OCI-LY7 (cell line): Measurements from ENCODE around the gene ARFGEF3. TPM values are rescaled to one million over a fixed set of nuclear protein-coding genes. Genes with fewer than 3 reads are reported as not detected.

Experiments
- BruUV-seq: library from RNA; stranded (reverse); fragments of 400-500 nt; replicated peaks from 2 replicates; lab custom pipeline; 2021; lab: Mats Ljungman, UMichigan
- CTCF ChIA-PET: fragments of 300-600 bp; sonication (Branson Sonifier 250); formaldehyde crosslinking; loops from one replicate; lab custom pipeline; 2022; ENCODE audit warnings: antibody characterized with exemption; ENCODE audit not compliant: unreplicated experiment; lab: Charles Lee
- POLR2A ChIA-PET: fragments of 300-600 bp; sonication (Branson Sonifier 250); formaldehyde crosslinking; loops from one replicate; lab custom pipeline; 2022; ENCODE audit warnings: antibody characterized with exemption; lab: Charles Lee
- DNase-seq: peaks from one replicate; pipeline ENCODE4 v3.0.0-alpha.2; 2015; ENCODE audit warnings: low spot score
- H2AFZ ChIP-seq: fragments of 200-600 bp; sonication (generic), shearing (Covaris generic); 2 replicates; pipeline ENCODE4 v1.6.1; 2014; ENCODE audit warnings: mild to moderate bottlenecking, antibody characterized with exemption, low read length, moderate library complexity
- H3K27ac ChIP-seq: fragments of 200-600 bp; sonication (generic); 2 replicates; pipeline ENCODE4 v1.5.1; 2014; ENCODE audit warnings: mixed run types, low read depth, mild to moderate bottlenecking, moderate library complexity, low read length, inconsistent platforms; ENCODE audit not compliant: poor library complexity, severe bottlenecking
- H3K36me3 ChIP-seq: fragments of 200-600 bp; sonication (generic); 2 replicates; pipeline ENCODE4 v1.6.1; 2014; ENCODE audit warnings: mild to moderate bottlenecking, antibody characterized with exemption, low read length, moderate library complexity, mixed read lengths; ENCODE audit not compliant: insufficient read depth
- H3K4me1 ChIP-seq: fragments of 200-600 bp; sonication (generic); 2 replicates; pipeline ENCODE4 v1.5.1; 2014; ENCODE audit warnings: mild to moderate bottlenecking, low read length; ENCODE audit not compliant: insufficient read depth, poor library complexity, severe bottlenecking
- H3K4me2 ChIP-seq: fragments of 200-600 bp; sonication (generic); 2 replicates; pipeline ENCODE4 v1.6.1; 2014; ENCODE audit warnings: mild to moderate bottlenecking, low read length
- H3K4me3 ChIP-seq: fragments of 200-600 bp; sonication (generic); 2 replicates; pipeline ENCODE4 v1.5.1; 2014; ENCODE audit warnings: mild to moderate bottlenecking, low read depth, low read length; ENCODE audit not compliant: poor library complexity, severe bottlenecking
- H3K79me2 ChIP-seq: fragments of 200-600 bp; sonication (generic); 2 replicates; pipeline ENCODE4 v1.6.1; 2016; ENCODE audit warnings: low read depth, mild to moderate bottlenecking, low read length, moderate library complexity, mixed read lengths; ENCODE audit not compliant: insufficient read depth
- H3K9me2 ChIP-seq: fragments of 200-600 bp; sonication (generic); 2 replicates; pipeline ENCODE4 v1.6.1; 2016; ENCODE audit warnings: mild to moderate bottlenecking, low read length, mixed read lengths; ENCODE audit not compliant: insufficient read depth
- H3K9me3 ChIP-seq: fragments of 200-600 bp; sonication (generic); 2 replicates; pipeline ENCODE4 v1.6.1; 2014; ENCODE audit warnings: mild to moderate bottlenecking, mixed run types, low read length, mixed read lengths
- H4K20me1 ChIP-seq: fragments of 200-600 bp; sonication (generic); 2 replicates; pipeline ENCODE4 v1.6.1; 2014; ENCODE audit warnings: mild to moderate bottlenecking, antibody characterized with exemption, low read length, moderate library complexity, mixed read lengths; ENCODE audit not compliant: insufficient read depth
- CTCF ChIP-seq: fragments of 200-600 bp; sonication (generic); conservative IDR thresholded peaks from 2 replicates; pipeline ENCODE4 v1.5.1; 2014; ENCODE audit warnings: mild to moderate bottlenecking, antibody characterized with exemption, low read length, moderate library complexity, mixed read lengths
- EZH2phosphoT487 ChIP-seq: fragments of 200-600 bp; sonication (generic); IDR thresholded peaks from 2 replicates; pipeline ENCODE4 v1.6.1; 2018; ENCODE audit warnings: low read depth, borderline replicate concordance, mild to moderate bottlenecking, mixed run types, antibody characterized with exemption, low read length, moderate library complexity, mixed read lengths
- intact Hi-C: fragments of 100-400 bp; cut with micrococcal nuclease; formaldehyde crosslinking; loops from one replicate; pipeline ENCODE4 v1.10.0; 2022; ENCODE audit not compliant: unreplicated experiment
- total RNA-seq, 2 experiments: library from RNA; depleted of rRNA in 1 of 2; stranded (reverse); fragments of >200 nt in 1 of 2; shearing (Covaris generic) in 1 of 2; gene quantifications; 2 replicates each; pipeline ENCODE4 v1.2.3, GENCODE V29; 2014 to 2022

Gene ARFGEF3
- total RNA-seq, 2 experiments from 2014 or later, result not detected

- H3K36me3 ChIP-seq, result no peaks in the 10 kb centered on the region
- H4K20me1 ChIP-seq, result no peaks in the 10 kb centered on the region
- intact Hi-C loops, result no loop called here
- no peak for DNase-seq
- H2AFZ ChIP-seq, result no peak overlapping the region
- no peaks in the 10 kb centered on the region for H3K9me2 ChIP-seq
- no TSS peak for BruUV-seq
- H3K9me3 ChIP-seq, result no peaks in the 10 kb centered on the region
- H3K4me1 ChIP-seq, result no peaks in the 10 kb centered on the region
- no peak overlapping the region for H3K4me2 ChIP-seq
- CTCF ChIA-PET, result no interaction called here
- no peak overlapping the region for H3K4me3 ChIP-seq
- H3K79me2 ChIP-seq, result no peaks in the 10 kb centered on the region
- no peak for TF ChIP-seq EZH2phosphoT487
- TF ChIP-seq CTCF, result no peak
- no peak overlapping the region for H3K27ac ChIP-seq
- POLR2A ChIA-PET, result interaction anchor here (0.6 to 1.1 kb wide), 3 partner anchors 19 to 644 kb away, joined by 3 read pairs; no protein-coding TSS in a partner anchor
These were observed 140.8 kb downstream of the ARFGEF3 start for GRCh38 chr6:138302554-138302953.

- no peaks in the 10 kb centered on the region for H3K79me2 ChIP-seq
- ChIA-PET POLR2A (no interaction called here), CTCF (no interaction called here)
- H3K27ac ChIP-seq, result no peak overlapping the region
- H3K9me3 ChIP-seq, result no peaks in the 10 kb centered on the region
- no peaks in the 10 kb centered on the region for H3K36me3 ChIP-seq
- no peak overlapping the region for H3K4me2 ChIP-seq
- intact Hi-C loops, result no loop called here
- DNase-seq, result no peak
- H3K9me2 ChIP-seq, result no peaks in the 10 kb centered on the region
- no peak overlapping the region for H3K4me3 ChIP-seq
- H4K20me1 ChIP-seq, result no peaks in the 10 kb centered on the region
- no peaks in the 10 kb centered on the region for H3K4me1 ChIP-seq
- no TSS peak for BruUV-seq
- H2AFZ ChIP-seq, result no peak overlapping the region
- no peak for TF ChIP-seq EZH2phosphoT487
These were observed 145.6 kb downstream of the ARFGEF3 start for GRCh38 chr6:138307352-138307751.

- H4K20me1 ChIP-seq, result no peaks in the 10 kb centered on the region
- H3K27ac ChIP-seq, result no peak overlapping the region
- DNase-seq, result no peak
- H3K79me2 ChIP-seq, result no peaks in the 10 kb centered on the region
- ChIA-PET CTCF (no interaction called here), POLR2A (interaction anchor here (0.6 to 1.1 kb wide), 2 partner anchors 62 to 542 kb away, joined by 3 to 4 read pairs; no protein-coding TSS in a partner anchor)
- intact Hi-C loops, result no loop called here
- H2AFZ ChIP-seq, result no peak overlapping the region
- TF ChIP-seq CTCF, result no peak
- TF ChIP-seq EZH2phosphoT487, result no peak
- no peak overlapping the region for H3K4me3 ChIP-seq
- H3K9me2 ChIP-seq, result no peaks in the 10 kb centered on the region
- no peak overlapping the region for H3K4me2 ChIP-seq
- no peaks in the 10 kb centered on the region for H3K4me1 ChIP-seq
- BruUV-seq, result no TSS peak
- H3K36me3 ChIP-seq, result no peaks in the 10 kb centered on the region
- no peaks in the 10 kb centered on the region for H3K9me3 ChIP-seq
These were observed 146.3 kb downstream of the ARFGEF3 start for GRCh38 chr6:138307816-138308730.
